PC-9 (cell line): Measurements from ENCODE around the gene TADA3. TPM values are rescaled to one million over a fixed set of nuclear protein-coding genes. Genes with fewer than 3 reads are reported as not detected.

ENCODE experiments used
- BruUV-seq: library from RNA; stranded (reverse); fragments of 400-500 nt; replicated peaks from 2 replicates; lab custom pipeline; 2021; lab: Mats Ljungman, UMichigan
- CTCF ChIA-PET: fragments of 300-600 bp; sonication (Branson Sonifier 250); formaldehyde crosslinking; loops from one replicate; lab custom pipeline; 2022; ENCODE audit warnings: antibody characterized with exemption; lab: Charles Lee
- POLR2A ChIA-PET: fragments of 300-600 bp; sonication (Branson Sonifier 250); formaldehyde crosslinking; loops from one replicate; lab custom pipeline; 2022; ENCODE audit warnings: antibody characterized with exemption; ENCODE audit not compliant: unreplicated experiment; lab: Charles Lee
- DNase-seq, 2 experiments: peaks; one replicate each; pipeline versions ENCODE4 v3.0.0 to v3.0.0-alpha.2; 2015 to 2022; ENCODE audit warnings: mixed read lengths in 1 of 2
- H2AFZ ChIP-seq: fragments of 200-600 bp; sonication (generic); 2 replicates; pipeline ENCODE4 v1.8.1; 2017; ENCODE audit warnings: antibody characterized with exemption
- H3F3A ChIP-seq: fragments of 200-600 bp; sonication (generic); 2 replicates; pipeline ENCODE4 v1.8.1; 2017; ENCODE audit warnings: antibody characterized with exemption, mild to moderate bottlenecking, low read depth; ENCODE audit not compliant: insufficient read depth
- H3K27ac ChIP-seq: fragments of 200-600 bp; sonication (generic); 2 replicates; pipeline ENCODE4 v1.6.1; 2016; ENCODE audit warnings: mixed run types
- H3K27me3 ChIP-seq: fragments of 200-600 bp; sonication (generic); 2 replicates; pipeline ENCODE4 v1.6.1; 2016; ENCODE audit warnings: low read depth, mixed run types; ENCODE audit not compliant: insufficient read depth
- H3K36me3 ChIP-seq: fragments of 200-600 bp; sonication (generic); 2 replicates; pipeline ENCODE4 v1.6.1; 2016; ENCODE audit warnings: low read depth, mixed run types
- H3K4me1 ChIP-seq: fragments of 200-600 bp; sonication (generic); replicated peaks from 2 replicates; pipeline ENCODE4 v1.6.1; 2016; ENCODE audit warnings: mixed run types; ENCODE audit not compliant: insufficient read depth
- H3K4me2 ChIP-seq: fragments of 200-600 bp; sonication (generic); 2 replicates; pipeline ENCODE4 v1.6.1; 2017; ENCODE audit warnings: mixed run types
- H3K4me3 ChIP-seq: fragments of 200-600 bp; sonication (generic); 2 replicates; pipeline ENCODE4 v1.6.1; 2016; ENCODE audit warnings: mixed run types
- H3K79me2 ChIP-seq: fragments of 200-600 bp; sonication (generic); 2 replicates; pipeline ENCODE4 v1.6.1; 2017; ENCODE audit warnings: low read depth, mixed run types
- H3K9me2 ChIP-seq: fragments of 200-600 bp; sonication (generic); 2 replicates; pipeline ENCODE4 v1.8.1; 2017; ENCODE audit warnings: mild to moderate bottlenecking; ENCODE audit not compliant: insufficient read depth
- H3K9me3 ChIP-seq: fragments of 200-600 bp; sonication (generic); 2 replicates; pipeline ENCODE4 v1.8.1; 2016; ENCODE audit warnings: low read depth; ENCODE audit not compliant: insufficient read depth
- H4K20me1 ChIP-seq: fragments of 200-600 bp; sonication (generic); 2 replicates; pipeline ENCODE4 v1.8.1; 2017; ENCODE audit not compliant: insufficient read depth
- CTCF ChIP-seq: fragments of 200-600 bp; sonication (generic); conservative IDR thresholded peaks from 2 replicates; pipeline ENCODE4 v1.6.1; 2017; ENCODE audit warnings: mixed run types, antibody characterized with exemption, mild to moderate bottlenecking, moderate library complexity
- EZH2 ChIP-seq: fragments of 200-600 bp; sonication (generic); IDR thresholded peaks from 2 replicates; pipeline ENCODE4 v1.8.0; 2017; ENCODE audit warnings: antibody characterized with exemption, low read depth
- intact Hi-C: fragments of 100-400 bp; cut with micrococcal nuclease; formaldehyde crosslinking; loops from one replicate; pipeline ENCODE4 v1.10.0; 2022; ENCODE audit not compliant: unreplicated experiment
- total RNA-seq: library from RNA; stranded (reverse); gene quantifications from 2 replicates; pipeline ENCODE4 v1.2.3, GENCODE V29; 2021

TADA3 gene
- total RNA-seq, 1 experiment from 2014 or later = 72.4 TPM

- ChIA-PET CTCF (no interaction called here), POLR2A (interaction anchor here (0.5 kb wide), 1 partner anchor 33 kb away, joined by 5 read pairs; no protein-coding TSS in a partner anchor)
- Histone ChIP-seq H3K27me3 (no peaks in the 10 kb centered on the region), H3K4me3 (no peak overlapping the region), H4K20me1 (no peaks in the 10 kb centered on the region), H3K27ac (no peak overlapping the region), H3K9me2 (no peaks in the 10 kb centered on the region), H3K9me3 (no peaks in the 10 kb centered on the region), H3K36me3 (no peaks in the 10 kb centered on the region), H3K4me2 (no peak overlapping the region), H3K4me1 (no peaks in the 10 kb centered on the region), H2AFZ (no peak overlapping the region), H3F3A (no peaks in the 10 kb centered on the region), H3K79me2 (no peaks in the 10 kb centered on the region)
- DNase-seq = no peak
- BruUV-seq = no TSS peak
- intact Hi-C loops = no loop called here
- no peak for TF ChIP-seq CTCF
- TF ChIP-seq EZH2 = no peak
Measured at GRCh38 chr3:9820543-9820942, 28.3 kb upstream of the TADA3 start.

DNA sequence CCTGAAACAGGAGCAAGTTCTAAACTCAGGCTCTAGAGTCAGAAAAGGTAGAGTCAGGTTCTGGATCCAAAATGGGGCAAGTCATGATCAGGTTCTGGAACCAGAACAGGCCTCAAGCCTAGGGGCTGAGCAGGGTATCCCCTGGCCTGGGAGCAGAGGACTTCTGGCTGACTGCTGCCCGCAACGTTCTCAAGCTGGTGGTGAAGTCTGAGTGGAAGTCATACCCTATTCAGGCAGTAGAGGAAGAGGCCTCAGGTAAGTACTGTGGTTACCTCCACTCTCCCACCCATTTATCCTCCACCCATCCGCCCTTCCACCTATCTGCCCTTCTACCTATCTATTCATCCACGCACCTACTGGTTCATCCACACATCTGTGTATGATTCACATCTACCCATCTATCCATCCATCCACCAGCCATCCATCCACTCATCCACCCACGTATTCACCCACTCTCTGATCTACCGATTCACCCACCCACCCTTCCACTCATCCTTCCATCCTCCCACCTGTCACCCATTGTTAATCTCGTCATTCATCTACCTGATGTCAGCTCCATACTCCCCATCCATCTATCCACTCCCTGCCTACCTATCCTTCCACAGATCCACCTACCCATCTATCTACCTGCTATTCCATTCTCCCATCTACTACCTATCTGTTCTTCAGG is 26.5 kb upstream of the TADA3 start:
- no peaks in the 10 kb centered on the region for H3F3A ChIP-seq
- no peaks in the 10 kb centered on the region for H3K4me1 ChIP-seq
- H3K9me2 ChIP-seq = no peaks in the 10 kb centered on the region
- CTCF ChIA-PET = no interaction called here
- POLR2A ChIA-PET = no interaction called here
- no peaks in the 10 kb centered on the region for H3K79me2 ChIP-seq
- no TSS peak for BruUV-seq
- no peaks in the 10 kb centered on the region for H3K9me3 ChIP-seq
- no peak overlapping the region for H3K27ac ChIP-seq
- no peak overlapping the region for H3K4me3 ChIP-seq
- no peaks in the 10 kb centered on the region for H3K36me3 ChIP-seq
- TF ChIP-seq CTCF (no peak), EZH2 (no peak)
- DNase-seq = no peak
- H2AFZ ChIP-seq = no peak overlapping the region
- H4K20me1 ChIP-seq = no peaks in the 10 kb centered on the region
- H3K27me3 ChIP-seq = no peaks in the 10 kb centered on the region
- no peak overlapping the region for H3K4me2 ChIP-seq
- intact Hi-C loops = no loop called here

DNA sequence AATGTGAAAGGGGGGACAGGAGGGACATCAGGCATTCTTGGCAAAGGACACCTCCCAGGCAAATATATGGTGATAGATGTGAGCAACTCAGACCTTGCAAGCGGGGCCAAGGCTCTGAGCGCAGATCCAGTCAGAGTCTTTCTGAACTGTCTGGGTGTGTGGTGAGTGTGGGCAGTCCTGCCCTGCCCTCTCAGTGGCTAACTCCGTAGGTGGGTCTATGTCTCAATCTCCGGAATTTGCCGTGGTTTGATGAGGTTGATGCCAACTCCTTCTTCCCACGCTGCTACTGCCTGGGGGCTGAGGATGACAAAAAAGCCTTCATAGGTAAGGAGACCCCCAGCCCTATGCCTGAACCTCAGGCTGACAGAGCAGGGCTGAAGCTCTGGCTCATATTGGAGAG is 25.2 kb upstream of the TADA3 start:
- no peaks in the 10 kb centered on the region for H3K9me3 ChIP-seq
- no peak overlapping the region for H3K4me2 ChIP-seq
- no peak overlapping the region for H2AFZ ChIP-seq
- ChIA-PET POLR2A (no interaction called here), CTCF (no interaction called here)
- intact Hi-C loops = no loop called here
- H3K9me2 ChIP-seq = no peaks in the 10 kb centered on the region
- no peaks in the 10 kb centered on the region for H4K20me1 ChIP-seq
- no peak overlapping the region for H3K4me3 ChIP-seq
- H3K79me2 ChIP-seq = no peaks in the 10 kb centered on the region
- no peak for DNase-seq
- TF ChIP-seq EZH2 = no peak
- no peaks in the 10 kb centered on the region for H3K36me3 ChIP-seq
- no peaks in the 10 kb centered on the region for H3K27me3 ChIP-seq
- BruUV-seq = no TSS peak
- H3F3A ChIP-seq = no peaks in the 10 kb centered on the region; the same call in 1 of the 2 replicates
- no peaks in the 10 kb centered on the region for H3K4me1 ChIP-seq
- no peak overlapping the region for H3K27ac ChIP-seq
